Measurements from ENCODE around the gene ALK. TPM values are rescaled to one million over a fixed set of nuclear protein-coding genes. Genes with fewer than 3 reads are reported as not detected.

Gene ALK
- total RNA-seq, 2 donors from 2014 or later = 0.13 to 0.46 TPM

- DNase-seq = no peak
- Histone ChIP-seq H3K36me3 (ENCODE audit: control insufficient read depth, insufficient read depth, low read length) (no peaks in the 10 kb centered on the region), H3K27ac (ENCODE audit: low read depth, low read length) (no peak overlapping the region), H3K9ac (ENCODE audit: extremely low read depth, low read length, poor library complexity, severe bottlenecking) (no peak overlapping the region), H3K27me3 (ENCODE audit: control insufficient read depth, insufficient read depth, low read length, poor library complexity, severe bottlenecking) (peaks cover 8% of the 10 kb centered on the region), H3K9me3 (ENCODE audit: control insufficient read depth, low read length) (no peaks in the 10 kb centered on the region), H3K4me3 (ENCODE audit: low read length) (no peak overlapping the region), H3K4me1 (ENCODE audit: control insufficient read depth, insufficient read depth, low read length) (no peaks in the 10 kb centered on the region)
- 88 to 93% methylated on average over 1 to 3 of the region's 3 CpGs for WGBS, 2 experiments (ENCODE audit: insufficient coverage in 1 of 2, insufficient read length in 1 of 2)
- H3K9me3 Mint-ChIP-seq = no peaks in the 10 kb centered on the region
- no peak overlapping the region for H3K4me3 Mint-ChIP-seq
- H3K27me3 Mint-ChIP-seq (ENCODE audit: insufficient read depth) = peaks cover 23% of the 10 kb centered on the region
- H3K27ac Mint-ChIP-seq = no peak overlapping the region
- no peaks in the 10 kb centered on the region for H3K4me1 Mint-ChIP-seq
- no peaks in the 10 kb centered on the region for H3K36me3 Mint-ChIP-seq (ENCODE audit: low read depth)
- no peak for TF ChIP-seq CTCF (conservative IDR thresholded peaks at IDR 0.05)
Measured at GRCh38 chr2:29844713-29845326, 76.6 kb downstream of the ALK start.

GRCh38 chr2:29841386-29842004, 79.9 kb downstream of the ALK start:
- H3K4me1 Mint-ChIP-seq = no peaks in the 10 kb centered on the region
- Histone ChIP-seq H3K9ac (ENCODE audit: extremely low read depth, low read length, poor library complexity, severe bottlenecking) (no peak overlapping the region), H3K27ac (ENCODE audit: low read depth, low read length) (no peak overlapping the region), H3K9me3 (ENCODE audit: control insufficient read depth, low read length) (peaks cover 19% of the 10 kb centered on the region), H3K27me3 (ENCODE audit: control insufficient read depth, insufficient read depth, low read length, poor library complexity, severe bottlenecking) (peaks cover 8% of the 10 kb centered on the region), H3K36me3 (ENCODE audit: control insufficient read depth, insufficient read depth, low read length) (no peaks in the 10 kb centered on the region), H3K4me1 (ENCODE audit: control insufficient read depth, insufficient read depth, low read length) (no peaks in the 10 kb centered on the region), H3K4me3 (ENCODE audit: low read length) (no peak overlapping the region)
- no peaks in the 10 kb centered on the region for H3K36me3 Mint-ChIP-seq (ENCODE audit: low read depth)
- H3K9me3 Mint-ChIP-seq = peaks cover 10% of the 10 kb centered on the region
- peak; percentile 78 for DNase-seq
- H3K4me3 Mint-ChIP-seq = no peak overlapping the region
- no peak overlapping the region for H3K27ac Mint-ChIP-seq
- H3K27me3 Mint-ChIP-seq (ENCODE audit: insufficient read depth) = peaks cover 23% of the 10 kb centered on the region
- TF ChIP-seq CTCF (conservative IDR thresholded peaks at IDR 0.05) = peak; percentile 95
- whole genome bisulfite sequencing, 2 experiments (ENCODE audit: insufficient coverage in 1 of 2, insufficient read length in 1 of 2) = 66 to 80% methylated on average over 4 to 6 of the region's 6 CpGs

- H3K36me3 ChIP-seq (ENCODE audit: control insufficient read depth, insufficient read depth, low read length) = no peaks in the 10 kb centered on the region
- peaks cover 8% of the 10 kb centered on the region for H3K27me3 ChIP-seq (ENCODE audit: control insufficient read depth, insufficient read depth, low read length, poor library complexity, severe bottlenecking)
- Mint-ChIP-seq H3K4me3 (no peak overlapping the region), H3K27ac (no peak overlapping the region), H3K36me3 (ENCODE audit: low read depth) (no peaks in the 10 kb centered on the region), H3K4me1 (no peaks in the 10 kb centered on the region), H3K9me3 (peaks cover 10% of the 10 kb centered on the region), H3K27me3 (ENCODE audit: insufficient read depth) (peaks cover 27% of the 10 kb centered on the region)
- no peak for TF ChIP-seq CTCF (conservative IDR thresholded peaks at IDR 0.05)
- WGBS, 2 experiments (ENCODE audit: insufficient coverage in 1 of 2, insufficient read length in 1 of 2) = 94 to 97% methylated on average over 3 to 4 of the region's 4 CpGs
- DNase-seq = no peak
- H3K27ac ChIP-seq (ENCODE audit: low read depth, low read length) = no peak overlapping the region
- no peak overlapping the region for H3K9ac ChIP-seq (ENCODE audit: extremely low read depth, low read length, poor library complexity, severe bottlenecking)
- no peak overlapping the region for H3K4me3 ChIP-seq (ENCODE audit: low read length)
- H3K4me1 ChIP-seq (ENCODE audit: control insufficient read depth, insufficient read depth, low read length) = no peaks in the 10 kb centered on the region
- peaks cover 19% of the 10 kb centered on the region for H3K9me3 ChIP-seq (ENCODE audit: control insufficient read depth, low read length)
Measured at GRCh38 chr2:29839306-29839705, 82.1 kb downstream of the ALK start.
